GM10847 (cell line): ENCODE results near the gene UVSSA.
A peak's percentile ranks its signal among the peaks of the same experiment; 100 is the strongest.

Source experiments
- POLR2A ChIP-seq: IDR thresholded peaks from 2 replicates; pipeline ENCODE4 v1.6.1; 2011; ENCODE audit not compliant: insufficient read length; ENCODE audit errors: extremely low read depth

Gene UVSSA

GRCh38 chr4:1346781-1347409 lies at the start of gene UVSSA:
UVSSA (plus strand) TSS chr4:1347208; CDS start chr4:1348092, 884 bp downstream.
- TF ChIP-seq POLR2A = peak; percentile 62

- no peak for TF ChIP-seq POLR2A
These were observed 49.3 kb upstream of the UVSSA start for GRCh38 chr4:1297456-1298325.

- TF ChIP-seq POLR2A = no peak
These were observed 48.5 kb upstream of the UVSSA start for GRCh38 chr4:1298461-1298860.

- no peak for TF ChIP-seq POLR2A
These were observed 47.6 kb upstream of the UVSSA start for GRCh38 chr4:1299301-1299860.

GRCh38 chr4:1300466-1301455 lies 46.2 kb upstream of the UVSSA start:
- TF ChIP-seq POLR2A = no peak

GRCh38 chr4:1302159-1302558 lies 44.8 kb upstream of the UVSSA start:
- no peak for TF ChIP-seq POLR2A

GRCh38 chr4:1305261-1305711 lies 41.7 kb upstream of the UVSSA start:
- no peak for TF ChIP-seq POLR2A

DNA sequence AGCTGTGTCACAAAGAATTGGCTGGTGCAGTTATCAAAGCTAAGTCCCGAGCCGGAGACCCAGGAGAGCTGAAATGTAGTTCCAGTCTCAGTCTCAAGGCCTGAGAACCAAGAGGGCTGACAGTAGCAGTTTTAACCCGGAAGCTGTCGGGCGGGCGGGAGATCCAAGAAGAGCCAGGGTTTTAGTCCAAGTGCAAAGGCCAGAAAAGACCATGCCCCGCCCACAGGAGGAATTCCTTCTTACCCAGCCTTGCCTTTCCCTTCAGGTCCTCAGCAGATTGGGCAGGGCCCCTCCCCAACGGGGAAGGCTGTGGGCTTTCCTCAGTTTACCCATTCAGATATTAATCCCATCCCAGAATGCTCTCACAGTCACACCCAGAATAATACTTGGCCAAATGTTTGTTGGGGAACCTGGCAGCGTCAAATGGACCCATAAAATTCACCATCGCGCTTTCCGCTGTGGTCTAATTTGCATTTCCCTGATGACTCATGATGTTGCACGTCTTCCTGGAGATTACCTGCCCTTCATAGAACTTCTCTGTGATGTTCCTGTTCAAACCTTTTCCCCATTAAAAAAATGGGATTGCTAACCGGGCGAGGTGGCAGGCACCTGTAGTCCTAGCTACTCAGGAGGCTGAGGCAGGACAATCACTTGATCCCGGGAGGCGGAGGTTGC lies 41.1 kb upstream of the UVSSA start:
- TF ChIP-seq POLR2A = no peak

- TF ChIP-seq POLR2A = no peak
These were observed 38.9 kb upstream of the UVSSA start for GRCh38 chr4:1307951-1308735.

- no peak for TF ChIP-seq POLR2A
These were observed 37.6 kb upstream of the UVSSA start for GRCh38 chr4:1309261-1310010.

DNA sequence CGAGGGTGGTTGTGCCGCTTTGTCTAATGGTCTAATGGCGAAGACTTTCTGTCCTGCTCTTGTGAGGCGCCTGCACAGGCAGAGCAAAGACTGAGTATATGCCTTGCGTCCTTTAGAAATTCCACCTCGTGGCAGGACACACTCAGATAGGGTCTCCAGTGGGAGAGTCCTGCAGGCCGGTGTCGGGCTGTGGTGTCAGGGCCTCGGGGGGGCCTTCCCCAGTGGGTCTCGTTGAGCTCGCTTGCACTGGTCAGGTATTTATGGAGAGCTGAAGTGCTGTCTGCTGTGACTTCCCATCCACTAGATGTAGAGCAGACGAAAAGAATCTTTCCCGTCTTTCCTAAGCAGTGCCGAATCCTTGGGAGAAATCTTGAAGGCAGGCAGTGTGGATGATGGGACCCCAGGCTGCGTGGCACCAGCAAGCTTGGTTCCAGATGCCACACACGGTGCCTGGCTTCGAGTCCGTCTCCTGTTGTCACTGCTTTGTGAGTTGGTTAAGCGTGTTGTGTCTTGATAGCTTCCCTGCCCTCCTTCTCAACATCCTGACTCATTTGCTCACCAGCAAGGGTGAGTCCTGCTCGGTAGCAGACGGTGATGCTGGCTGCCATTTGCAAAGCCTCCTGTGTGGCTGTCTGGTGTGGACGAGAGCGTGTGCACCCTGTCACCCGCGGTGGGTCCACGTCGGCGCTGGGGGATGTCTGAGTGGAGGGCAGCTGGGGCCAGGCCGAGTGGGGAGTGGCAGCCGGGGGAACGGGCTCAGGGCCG lies 36.8 kb upstream of the UVSSA start:
- no peak for TF ChIP-seq POLR2A
